Nucleus accumbens (tissue), 56 donors: ENCODE data around the gene CDKAL1.

ENCODE experiments used
- DNase-seq, 56 donors: peaks; one replicate each; lab custom pipeline; 2025; lab: John Stamatoyannopoulos, UW

Gene CDKAL1

DNA sequence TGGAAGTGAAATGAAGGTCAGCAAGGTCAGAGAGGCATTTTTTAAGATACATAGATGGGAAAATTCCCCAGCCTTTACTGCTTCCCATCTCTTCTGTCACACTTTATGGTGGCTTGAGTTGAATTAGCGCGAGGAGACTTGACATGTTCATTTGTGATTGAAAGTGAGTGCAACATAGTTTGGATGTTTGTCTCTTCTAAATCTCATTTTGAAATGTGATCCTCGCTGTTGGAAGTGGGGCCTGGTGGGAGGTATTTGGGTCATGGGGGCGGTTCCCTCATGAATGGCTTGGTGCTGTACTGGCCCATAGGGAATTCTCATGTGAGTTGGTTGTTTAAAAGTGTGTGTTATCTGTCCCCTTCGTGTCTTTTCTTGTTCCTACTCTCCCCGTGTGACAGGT lies 237.2 kb downstream of the CDKAL1 start:
- DNase-seq: no peak

DNA sequence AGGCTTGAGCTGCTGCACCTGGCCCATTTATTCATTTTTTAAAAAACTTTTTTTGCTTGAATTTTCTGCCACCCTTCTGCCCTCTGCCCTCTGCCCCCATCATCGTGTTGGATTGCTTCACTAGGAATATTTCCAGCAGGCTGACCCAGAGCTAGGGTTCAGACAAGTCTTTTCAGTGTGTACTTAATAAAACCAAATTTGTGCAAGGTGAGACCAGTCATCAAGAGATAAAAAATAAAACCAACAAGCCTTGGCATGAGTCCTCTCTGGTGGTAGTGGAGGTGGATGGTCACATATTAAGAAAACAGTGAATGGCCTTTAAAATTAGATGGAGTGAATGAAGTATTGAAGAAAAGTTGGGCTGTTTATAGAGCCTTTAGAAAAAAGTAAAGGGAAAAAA lies 239.6 kb downstream of the CDKAL1 start:
- no peak for DNase-seq

GRCh38 chr6:20775981-20776380 lies 241.7 kb downstream of the CDKAL1 start:
- DNase-seq: no peak

DNA sequence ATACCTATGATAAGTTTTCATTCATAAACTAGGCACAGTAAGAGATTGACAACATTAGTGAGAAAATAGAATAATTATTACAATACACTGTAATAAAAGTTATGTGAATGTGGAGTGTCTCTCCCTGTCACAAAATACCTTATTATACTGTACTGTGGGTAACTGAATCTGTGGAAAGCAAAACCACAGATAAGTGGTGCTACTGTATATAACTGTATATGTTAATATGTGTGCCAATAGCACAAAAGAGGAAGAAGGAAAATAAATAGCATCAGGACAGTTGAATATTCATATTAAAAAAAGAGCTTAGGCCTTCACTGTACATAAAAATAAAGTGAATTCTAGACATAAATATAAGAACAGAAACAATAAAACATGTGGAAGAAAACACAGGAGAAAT lies 243.5 kb downstream of the CDKAL1 start:
- no peak for DNase-seq

GRCh38 chr6:20778459-20778858 lies 244.2 kb downstream of the CDKAL1 start:
- DNase-seq: no peak

DNA sequence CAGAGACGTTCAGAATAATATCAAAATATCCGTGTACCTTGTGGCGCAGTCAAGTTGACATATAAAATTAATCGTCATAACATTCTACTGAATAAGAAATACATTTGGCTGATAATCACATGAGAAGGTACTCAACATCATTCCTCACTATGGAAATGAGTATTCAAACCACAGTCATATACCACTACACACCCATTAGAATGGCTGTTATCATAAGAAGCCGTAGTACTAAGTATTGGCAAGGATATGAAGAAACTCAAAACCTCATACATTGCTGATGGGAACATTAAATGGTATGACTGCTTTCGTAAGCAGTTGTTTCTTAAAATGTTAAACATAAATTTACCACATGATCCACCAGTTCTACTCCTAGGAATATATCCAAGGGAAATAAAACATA lies 244.7 kb downstream of the CDKAL1 start:
- DNase-seq: no peak

GRCh38 chr6:20789162-20789561 lies 254.9 kb downstream of the CDKAL1 start:
- DNase-seq: no peak

GRCh38 chr6:20790032-20790791 lies 256.0 kb downstream of the CDKAL1 start:
- DNase-seq: no peak

DNA sequence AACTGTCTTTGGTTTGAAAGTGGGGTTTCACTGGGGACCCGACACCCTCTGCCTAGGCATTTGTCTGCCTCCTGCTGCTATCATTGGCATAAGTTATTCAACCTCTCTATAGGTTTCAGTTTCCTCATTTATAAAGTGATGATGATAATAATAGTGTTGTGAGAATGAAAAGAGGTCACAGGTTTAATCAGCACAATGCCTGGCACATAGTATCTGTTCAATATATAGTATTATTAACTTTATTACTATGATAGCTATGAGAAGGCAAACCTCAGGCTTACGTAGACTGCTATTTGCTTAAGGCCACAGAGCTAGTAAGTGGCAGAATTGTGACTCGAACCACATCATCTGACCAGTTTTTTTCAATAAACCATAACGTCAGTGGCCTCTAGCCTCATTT lies 256.8 kb downstream of the CDKAL1 start:
- DNase-seq: no peak

GRCh38 chr6:20791944-20792343 lies 257.7 kb downstream of the CDKAL1 start:
- DNase-seq: no peak

- DNase-seq: no peak
Observed at GRCh38 chr6:20793174-20793573, 258.9 kb downstream of the CDKAL1 start.

GRCh38 chr6:20797597-20797996 lies 263.3 kb downstream of the CDKAL1 start:
- no peak for DNase-seq

DNA sequence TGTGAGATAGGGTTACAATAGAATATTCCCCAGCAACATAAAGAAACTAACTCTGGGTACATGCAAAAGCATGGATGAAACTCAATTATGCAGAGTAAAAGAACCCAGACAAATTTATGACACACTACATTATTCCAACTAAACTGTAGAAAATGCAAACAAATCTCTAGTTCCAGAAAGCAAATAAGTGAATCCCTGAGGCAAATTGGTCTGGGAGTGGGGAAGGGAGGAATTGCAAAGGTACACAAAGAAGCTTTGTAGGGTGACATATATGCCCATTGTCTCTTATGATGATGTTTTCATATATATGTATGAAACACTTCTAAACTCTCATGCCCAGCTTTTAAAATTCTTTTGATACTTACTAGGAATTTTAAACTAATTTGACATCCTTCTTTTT lies 266.0 kb downstream of the CDKAL1 start:
- DNase-seq: no peak

DNA sequence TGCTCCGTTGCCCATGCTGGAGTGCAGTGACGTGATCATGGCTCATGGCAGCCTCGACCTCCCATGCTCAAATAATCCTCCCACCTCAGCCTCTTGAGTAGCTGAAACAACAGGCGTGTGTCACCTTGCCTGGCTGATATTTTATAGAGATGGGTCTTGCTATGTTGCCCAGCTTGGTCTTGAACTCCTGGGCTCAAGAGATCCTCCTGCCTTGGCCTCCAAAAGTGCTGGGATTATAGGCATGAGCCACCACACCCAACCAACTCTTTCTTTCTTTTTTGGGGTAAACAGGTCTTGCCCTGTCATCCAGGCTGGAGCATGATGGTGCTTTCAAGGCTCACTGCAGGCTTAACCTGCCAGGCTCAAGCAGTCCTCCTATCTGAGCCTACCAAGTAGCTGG lies 266.4 kb downstream of the CDKAL1 start:
- DNase-seq: no peak

DNA sequence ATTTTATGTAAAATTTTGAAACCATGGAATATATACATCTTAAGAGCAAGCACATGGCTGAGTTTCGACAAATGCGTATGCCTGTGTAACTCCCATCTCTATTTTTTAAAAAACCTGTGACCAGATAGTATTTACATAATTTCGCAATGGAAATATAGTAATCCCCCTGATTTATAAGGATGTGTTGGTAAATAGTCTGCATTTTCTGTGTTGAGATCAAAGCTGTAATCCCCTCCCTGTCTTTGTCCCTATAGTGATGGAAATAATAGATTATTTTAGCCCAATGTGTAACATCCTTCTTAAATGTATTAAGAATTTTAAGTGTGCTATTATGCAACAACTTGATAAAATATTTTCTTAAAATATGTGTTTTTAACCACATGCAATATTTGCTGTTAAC lies 267.3 kb downstream of the CDKAL1 start:
- DNase-seq: no peak

DNA sequence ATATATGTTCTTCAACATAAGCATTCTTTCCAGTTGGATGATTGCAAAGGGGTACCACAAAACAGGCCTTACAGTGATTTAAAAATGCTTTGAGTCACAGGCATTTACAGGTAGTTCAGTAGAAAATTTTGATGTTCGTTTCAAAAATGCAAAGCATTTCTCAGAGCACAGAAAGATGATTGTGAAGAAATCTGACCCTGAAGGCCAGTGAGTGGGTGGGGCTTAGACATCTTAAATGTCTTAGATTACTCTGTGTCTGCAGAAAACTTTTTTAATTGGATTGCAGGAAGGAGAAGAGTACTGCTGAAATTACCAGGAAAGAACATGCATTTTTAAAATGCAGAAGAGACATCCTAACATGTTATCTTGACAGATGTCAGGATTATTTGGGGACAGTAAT lies 268.3 kb downstream of the CDKAL1 start:
- no peak for DNase-seq

DNA sequence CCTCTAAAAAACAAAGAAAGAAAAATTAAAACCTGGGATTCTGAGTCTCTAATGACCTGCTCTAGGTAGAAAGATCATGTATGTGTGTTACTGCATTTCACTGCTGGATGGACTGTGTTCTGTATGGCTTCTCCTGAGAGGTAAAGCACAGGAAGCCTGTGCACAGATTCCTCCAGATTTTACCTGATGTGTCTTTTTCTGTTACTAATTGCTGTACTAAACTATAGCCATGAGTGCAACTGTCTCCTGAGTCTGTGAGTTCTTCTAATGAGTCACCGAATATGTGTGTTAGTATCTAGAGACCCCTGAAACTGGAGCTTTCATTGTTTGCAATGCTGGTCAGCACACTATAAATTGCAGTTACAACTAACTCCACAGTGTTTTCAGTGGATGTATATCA lies 270.8 kb downstream of the CDKAL1 start:
- no peak for DNase-seq

GRCh38 chr6:20806669-20807068 lies 272.4 kb downstream of the CDKAL1 start:
- DNase-seq: no peak

- no peak for DNase-seq
Observed at GRCh38 chr6:20808439-20808838, 274.2 kb downstream of the CDKAL1 start.

DNA sequence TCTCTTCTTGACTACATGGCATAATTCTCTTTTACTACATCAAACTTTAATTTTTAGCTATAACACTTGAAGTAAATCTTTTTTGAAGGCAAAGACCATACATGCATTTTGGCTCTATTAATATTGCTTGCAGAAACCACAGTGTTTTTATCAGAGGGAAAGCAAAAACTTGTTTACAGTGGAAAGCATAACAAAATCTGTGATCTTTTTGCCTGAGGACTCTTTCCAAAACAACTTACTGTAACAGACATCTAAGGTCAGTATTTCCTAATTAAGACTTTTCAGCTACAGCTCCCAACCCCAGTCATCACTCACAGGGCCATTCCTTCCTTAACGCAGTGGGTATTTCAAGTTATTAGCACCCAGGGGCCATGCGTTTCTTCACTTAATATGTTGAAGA lies 274.7 kb downstream of the CDKAL1 start:
- DNase-seq: no peak

GRCh38 chr6:20810727-20811108 lies 276.5 kb downstream of the CDKAL1 start:
- peak in 1 of 56 donors; percentile 7 for DNase-seq

DNA sequence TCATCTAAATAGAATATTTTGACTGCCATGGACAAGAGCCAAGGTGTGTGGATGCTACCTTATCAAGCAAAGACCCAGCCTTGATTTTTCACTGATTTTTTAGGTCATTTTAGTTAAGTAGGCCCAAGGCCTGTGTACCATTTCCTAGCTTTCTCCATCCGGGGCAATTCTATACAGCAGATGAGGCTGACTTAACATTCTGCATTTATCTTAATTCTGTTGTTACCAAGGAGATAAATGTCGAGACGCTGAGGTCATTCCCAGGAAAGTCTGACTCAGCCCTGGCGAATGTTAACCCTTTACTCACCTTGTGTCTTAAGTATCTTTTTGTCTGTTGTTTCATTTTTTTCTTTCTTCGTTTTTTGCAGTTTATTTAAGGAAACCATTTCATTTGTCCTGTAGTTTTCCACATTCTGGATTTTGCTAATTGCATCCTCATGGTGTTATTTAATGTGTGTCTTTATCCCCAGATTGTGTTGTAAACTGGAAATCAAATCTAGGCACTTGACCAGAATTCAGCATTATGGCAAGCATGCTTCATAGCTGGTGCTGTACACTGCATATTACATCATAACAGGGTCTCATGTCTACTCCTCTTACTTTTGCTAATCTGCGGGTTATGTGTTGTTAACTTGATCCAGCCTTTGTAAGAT lies 277.0 kb downstream of the CDKAL1 start:
- no peak for DNase-seq

DNA sequence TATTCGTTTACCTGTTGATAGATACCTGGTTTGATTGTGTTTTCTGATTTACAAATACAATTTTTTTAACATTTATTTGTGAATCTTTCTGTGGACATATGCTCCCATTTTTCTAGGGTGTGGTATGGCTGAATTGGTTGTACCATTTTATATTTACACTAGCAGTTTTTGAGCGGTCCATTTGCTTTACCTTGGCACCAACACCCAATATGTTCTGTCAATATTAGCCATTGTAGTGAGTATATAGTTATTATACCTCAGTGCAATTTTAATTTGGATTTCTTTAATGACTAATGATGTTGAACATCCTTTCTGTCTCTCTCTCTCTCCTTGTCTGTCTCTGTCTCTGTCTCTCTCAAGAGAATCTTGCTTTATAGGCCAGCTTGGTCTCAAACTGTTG lies 278.5 kb downstream of the CDKAL1 start:
- no peak for DNase-seq
